OCI-LY1 (cell line): ENCODE measurements around the gene TMEM19.
"Not testable (repeated sequence)": the region's sequence is repeated elsewhere in the genome, so short reads cannot be mapped to it uniquely, and the experiment has no call there.

ENCODE experiments used
- CTCF ChIP-seq: fragments of 200-600 bp; sonication (generic), shearing (Covaris generic); IDR thresholded peaks from 2 replicates; pipeline ENCODE4 v1.5.1; 2017; ENCODE audit warnings: mild to moderate bottlenecking, antibody characterized with exemption, low read length, moderate library complexity, mixed read lengths
- EZH2 ChIP-seq: fragments of 200-600 bp; sonication (generic), shearing (Covaris generic); IDR thresholded peaks from 2 replicates; pipeline ENCODE4 v1.8.0; 2017; ENCODE audit warnings: borderline replicate concordance, mixed run types, mild to moderate bottlenecking, antibody characterized with exemption, low read length, moderate library complexity, mixed read lengths

- TF ChIP-seq EZH2, CTCF: not testable (repeated sequence)
Measured at GRCh38 chr12:71693651-71694050, 7.8 kb downstream of the TMEM19 start.
